OCI-LY7 (cell line): ENCODE results near the gene PICALM. TPM values are rescaled to one million over a fixed set of nuclear protein-coding genes. Genes with fewer than 3 reads are reported as not detected.

Source experiments
- BruUV-seq: library from RNA; stranded (reverse); fragments of 400-500 nt; replicated peaks from 2 replicates; lab custom pipeline; 2021; lab: Mats Ljungman, UMichigan
- CTCF ChIA-PET: fragments of 300-600 bp; sonication (Branson Sonifier 250); formaldehyde crosslinking; loops from one replicate; lab custom pipeline; 2022; ENCODE audit warnings: antibody characterized with exemption; ENCODE audit not compliant: unreplicated experiment; lab: Charles Lee
- POLR2A ChIA-PET: fragments of 300-600 bp; sonication (Branson Sonifier 250); formaldehyde crosslinking; loops from one replicate; lab custom pipeline; 2022; ENCODE audit warnings: antibody characterized with exemption; lab: Charles Lee
- DNase-seq: peaks from one replicate; pipeline ENCODE4 v3.0.0-alpha.2; 2015; ENCODE audit warnings: low spot score
- H2AFZ ChIP-seq: fragments of 200-600 bp; sonication (generic), shearing (Covaris generic); 2 replicates; pipeline ENCODE4 v1.6.1; 2014; ENCODE audit warnings: mild to moderate bottlenecking, antibody characterized with exemption, low read length, moderate library complexity
- H3K27ac ChIP-seq: fragments of 200-600 bp; sonication (generic); 2 replicates; pipeline ENCODE4 v1.5.1; 2014; ENCODE audit warnings: mixed run types, low read depth, mild to moderate bottlenecking, moderate library complexity, low read length, inconsistent platforms; ENCODE audit not compliant: poor library complexity, severe bottlenecking
- H3K36me3 ChIP-seq: fragments of 200-600 bp; sonication (generic); 2 replicates; pipeline ENCODE4 v1.6.1; 2014; ENCODE audit warnings: mild to moderate bottlenecking, antibody characterized with exemption, low read length, moderate library complexity, mixed read lengths; ENCODE audit not compliant: insufficient read depth
- H3K4me1 ChIP-seq: fragments of 200-600 bp; sonication (generic); 2 replicates; pipeline ENCODE4 v1.5.1; 2014; ENCODE audit warnings: mild to moderate bottlenecking, low read length; ENCODE audit not compliant: insufficient read depth, poor library complexity, severe bottlenecking
- H3K4me2 ChIP-seq: fragments of 200-600 bp; sonication (generic); 2 replicates; pipeline ENCODE4 v1.6.1; 2014; ENCODE audit warnings: mild to moderate bottlenecking, low read length
- H3K4me3 ChIP-seq: fragments of 200-600 bp; sonication (generic); 2 replicates; pipeline ENCODE4 v1.5.1; 2014; ENCODE audit warnings: mild to moderate bottlenecking, low read depth, low read length; ENCODE audit not compliant: poor library complexity, severe bottlenecking
- H3K79me2 ChIP-seq: fragments of 200-600 bp; sonication (generic); 2 replicates; pipeline ENCODE4 v1.6.1; 2016; ENCODE audit warnings: low read depth, mild to moderate bottlenecking, low read length, moderate library complexity, mixed read lengths; ENCODE audit not compliant: insufficient read depth
- H3K9me2 ChIP-seq: fragments of 200-600 bp; sonication (generic); 2 replicates; pipeline ENCODE4 v1.6.1; 2016; ENCODE audit warnings: mild to moderate bottlenecking, low read length, mixed read lengths; ENCODE audit not compliant: insufficient read depth
- H3K9me3 ChIP-seq: fragments of 200-600 bp; sonication (generic); 2 replicates; pipeline ENCODE4 v1.6.1; 2014; ENCODE audit warnings: mild to moderate bottlenecking, mixed run types, low read length, mixed read lengths
- H4K20me1 ChIP-seq: fragments of 200-600 bp; sonication (generic); 2 replicates; pipeline ENCODE4 v1.6.1; 2014; ENCODE audit warnings: mild to moderate bottlenecking, antibody characterized with exemption, low read length, moderate library complexity, mixed read lengths; ENCODE audit not compliant: insufficient read depth
- CTCF ChIP-seq: fragments of 200-600 bp; sonication (generic); conservative IDR thresholded peaks from 2 replicates; pipeline ENCODE4 v1.5.1; 2014; ENCODE audit warnings: mild to moderate bottlenecking, antibody characterized with exemption, low read length, moderate library complexity, mixed read lengths
- EZH2phosphoT487 ChIP-seq: fragments of 200-600 bp; sonication (generic); IDR thresholded peaks from 2 replicates; pipeline ENCODE4 v1.6.1; 2018; ENCODE audit warnings: low read depth, borderline replicate concordance, mild to moderate bottlenecking, mixed run types, antibody characterized with exemption, low read length, moderate library complexity, mixed read lengths
- intact Hi-C: fragments of 100-400 bp; cut with micrococcal nuclease; formaldehyde crosslinking; loops from one replicate; pipeline ENCODE4 v1.10.0; 2022; ENCODE audit not compliant: unreplicated experiment
- total RNA-seq, 2 experiments: library from RNA; depleted of rRNA in 1 of 2; stranded (reverse); fragments of >200 nt in 1 of 2; shearing (Covaris generic) in 1 of 2; gene quantifications; 2 replicates each; pipeline ENCODE4 v1.2.3, GENCODE V29; 2014 to 2022

Gene PICALM
- total RNA-seq, 2 experiments from 2014 or later, result 77.9 to 108 TPM

GRCh38 chr11:86103808-86104207 lies 34.9 kb upstream of the PICALM start:
- Histone ChIP-seq H3K4me1 (no peaks in the 10 kb centered on the region), H3K36me3 (no peaks in the 10 kb centered on the region), H3K27ac (no peak overlapping the region), H3K9me3 (no peaks in the 10 kb centered on the region), H3K79me2 (no peaks in the 10 kb centered on the region), H4K20me1 (no peaks in the 10 kb centered on the region), H3K4me3 (no peak overlapping the region), H3K4me2 (no peak overlapping the region), H2AFZ (no peak overlapping the region), H3K9me2 (no peaks in the 10 kb centered on the region)
- no TSS peak for BruUV-seq
- ChIA-PET CTCF (no interaction called here), POLR2A (interaction anchor here (0.6 to 1.4 kb wide), 5 partner anchors 13 to 135 kb away, joined by 3 to 4 read pairs (median 3); no protein-coding TSS in a partner anchor)
- no peak for TF ChIP-seq CTCF
- no peak for DNase-seq
- intact Hi-C loops, result no loop called here

GRCh38 chr11:86101941-86102407 lies 33.1 kb upstream of the PICALM start:
- H3K9me2 ChIP-seq, result no peaks in the 10 kb centered on the region
- H2AFZ ChIP-seq, result no peak overlapping the region
- H3K9me3 ChIP-seq, result no peaks in the 10 kb centered on the region
- TF ChIP-seq EZH2phosphoT487 (no peak), CTCF (no peak)
- H3K36me3 ChIP-seq, result no peaks in the 10 kb centered on the region
- DNase-seq, result no peak
- H3K4me1 ChIP-seq, result no peaks in the 10 kb centered on the region
- ChIA-PET CTCF (no interaction called here), POLR2A (interaction anchor here (0.6 to 1.7 kb wide), 6 partner anchors 14 to 1578 kb away, joined by 3 to 6 read pairs (median 3); partner anchors contain the start of gene PICALM)
- intact Hi-C loops, result no loop called here
- no peaks in the 10 kb centered on the region for H4K20me1 ChIP-seq
- H3K79me2 ChIP-seq, result no peaks in the 10 kb centered on the region
- H3K27ac ChIP-seq, result no peak overlapping the region
- no peak overlapping the region for H3K4me3 ChIP-seq
- no peak overlapping the region for H3K4me2 ChIP-seq
- BruUV-seq, result no TSS peak

- no peaks in the 10 kb centered on the region for H3K9me2 ChIP-seq
- TF ChIP-seq CTCF (no peak), EZH2phosphoT487 (no peak)
- CTCF ChIA-PET, result no interaction called here
- no peak overlapping the region for H2AFZ ChIP-seq
- no peaks in the 10 kb centered on the region for H3K4me1 ChIP-seq
- no TSS peak for BruUV-seq
- H3K9me3 ChIP-seq, result no peaks in the 10 kb centered on the region
- H4K20me1 ChIP-seq, result no peaks in the 10 kb centered on the region
- H3K4me3 ChIP-seq, result no peak overlapping the region
- H3K4me2 ChIP-seq, result no peak overlapping the region
- H3K79me2 ChIP-seq, result no peaks in the 10 kb centered on the region
- no peaks in the 10 kb centered on the region for H3K36me3 ChIP-seq
- DNase-seq, result no peak
- intact Hi-C loops, result no loop called here
- H3K27ac ChIP-seq, result no peak overlapping the region
- POLR2A ChIA-PET, result interaction anchor here (0.6 to 1.7 kb wide), 3 partner anchors 14 to 633 kb away, joined by 3 to 6 read pairs (median 3); no protein-coding TSS in a partner anchor
Measured at GRCh38 chr11:86101493-86101892, 32.6 kb upstream of the PICALM start.
